ENCODE measurements around the gene GPRIN1.

DNA sequence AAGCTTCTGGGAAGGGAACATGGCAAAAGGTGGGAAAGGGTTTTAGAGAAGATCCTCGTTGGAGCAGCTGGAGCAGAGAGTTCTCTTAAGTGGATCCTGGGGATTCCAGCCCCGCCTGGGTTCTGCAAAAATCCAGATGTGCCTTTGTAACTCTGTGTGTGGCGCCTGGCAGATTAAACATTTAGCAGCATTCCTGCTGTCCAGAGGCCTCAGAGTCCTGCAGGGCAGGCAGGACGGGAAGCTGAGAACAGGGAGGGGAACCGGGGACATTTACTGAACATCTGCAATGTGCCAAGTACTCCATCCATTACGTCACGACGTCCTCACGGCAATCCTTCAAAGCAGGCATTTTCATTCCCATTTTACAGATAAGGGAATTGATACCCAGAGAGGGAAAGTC, 26.5 kb upstream of the GPRIN1 start:
- TF ChIP-seq CTCF (IDR thresholded peaks at IDR 0.05) (no peak), POLR2A (IDR thresholded peaks at IDR 0.05) (no peak)

All from Peyer's patch (tissue), 4 donors.